GM19463 (cell line): ENCODE measurements around the gene BRIP1.
"Not testable (repeated sequence)": the region's sequence is repeated elsewhere in the genome, so short reads cannot be mapped to it uniquely, and the experiment has no call there.

Source experiments
- ATAC-seq: cut with Tn5 transposase; IDR thresholded peaks from one replicate; pipeline ENCODE4 v1.9.1; 2021; ENCODE audit warnings: mild to moderate bottlenecking, moderate library complexity; ENCODE audit not compliant: unreplicated experiment

Gene BRIP1

GRCh38 chr17:61709567-61709966, 153.8 kb downstream of the BRIP1 start:
- no peak for ATAC-seq

- no peak for ATAC-seq
Observed at GRCh38 chr17:61704935-61705449, 158.3 kb downstream of the BRIP1 start.

GRCh38 chr17:61702450-61702849, 160.9 kb downstream of the BRIP1 start:
- ATAC-seq: no peak

GRCh38 chr17:61701978-61702377, 161.3 kb downstream of the BRIP1 start:
- no peak for ATAC-seq

GRCh38 chr17:61701334-61701733, 162.0 kb downstream of the BRIP1 start:
- ATAC-seq: no peak

GRCh38 chr17:61700252-61700651, 163.1 kb downstream of the BRIP1 start:
- ATAC-seq: no peak

GRCh38 chr17:61699694-61700093, 163.6 kb downstream of the BRIP1 start:
- no peak for ATAC-seq

GRCh38 chr17:61699032-61699431, 164.3 kb downstream of the BRIP1 start:
- ATAC-seq: no peak

- no peak for ATAC-seq
Observed at GRCh38 chr17:61698244-61698643, 165.1 kb downstream of the BRIP1 start.

- no peak for ATAC-seq
Observed at GRCh38 chr17:61695779-61696337, 167.5 kb downstream of the BRIP1 start.

- ATAC-seq: no peak
Observed at GRCh38 chr17:61694095-61694494, 169.2 kb downstream of the BRIP1 start.

GRCh38 chr17:61689610-61690180, 173.6 kb downstream of the BRIP1 start:
- no peak for ATAC-seq

GRCh38 chr17:61687769-61688168, 175.6 kb downstream of the BRIP1 start:
- no peak for ATAC-seq

- ATAC-seq: no peak
Observed at GRCh38 chr17:61686113-61686512, 177.2 kb downstream of the BRIP1 start.

GRCh38 chr17:61684818-61685217, 178.5 kb downstream of the BRIP1 start:
- no peak for ATAC-seq

GRCh38 chr17:61684172-61684571, 179.2 kb downstream of the BRIP1 start:
- no peak for ATAC-seq

GRCh38 chr17:61683466-61683865, 179.9 kb downstream of the BRIP1 start:
- ATAC-seq: no peak

- no peak for ATAC-seq
Observed at GRCh38 chr17:61680921-61681320, 182.4 kb downstream of the BRIP1 start.

- ATAC-seq: no peak
Observed at GRCh38 chr17:61678339-61678738, 185.0 kb downstream of the BRIP1 start.

GRCh38 chr17:61677150-61677811, 186.0 kb downstream of the BRIP1 start:
- ATAC-seq: not testable (repeated sequence)

- not testable (repeated sequence) for ATAC-seq
Observed at GRCh38 chr17:61676522-61676921, 186.8 kb downstream of the BRIP1 start.

GRCh38 chr17:61674609-61675008, 188.7 kb downstream of the BRIP1 start:
- not testable (repeated sequence) for ATAC-seq
